Stomach (tissue), 9 donors: Measurements from ENCODE around the gene BID. TPM values are rescaled to one million over a fixed set of nuclear protein-coding genes. Genes with fewer than 3 reads are reported as not detected.

Experiments used
- DNase-seq, 2 donors: peaks; one replicate each; pipeline versions ENCODE4 v3.0.0 to v3.0.0-alpha.2; 2013 to 2019
- H3K27ac ChIP-seq, 5 donors: fragments of 200-600 bp in 4 of 5; sonication (generic) in 4 of 5; one replicate each; pipeline ENCODE4 v1.5.1; 2013 to 2019; ENCODE audit warnings: mild to moderate bottlenecking in 1 of 5, moderate library complexity in 1 of 5
- H3K27me3 ChIP-seq, 3 donors: fragments of 200-600 bp; sonication (generic); one replicate each; pipeline ENCODE4 v1.5.1; 2017 to 2019; ENCODE audit warnings: mixed run types in 1 of 3
- H3K36me3 ChIP-seq, 4 donors: fragments of 200-600 bp; sonication (generic); 1 replicate in 3 of 4; 2 replicates in 1 of 4; pipeline ENCODE4 v1.5.1; 2016 to 2019
- H3K4me1 ChIP-seq, 4 donors: fragments of 200-600 bp; sonication (generic); one replicate each; pipeline ENCODE4 v1.5.1; 2016 to 2019
- H3K4me3 ChIP-seq, 4 donors: fragments of 200-600 bp; sonication (generic) in 3 of 4; one replicate each; pipeline ENCODE4 v1.5.1; 2016 to 2019; ENCODE audit warnings: mild to moderate bottlenecking in 1 of 4
- H3K9me3 ChIP-seq, 4 donors: fragments of 200-600 bp; sonication (generic); one replicate each; pipeline ENCODE4 v1.5.1; 2016 to 2019
- EP300 ChIP-seq: sonication (generic); formaldehyde crosslinking; IDR thresholded peaks from one replicate; pipeline ENCODE4 v1.6.1; 2017; ENCODE audit warnings: antibody characterized with exemption
- POLR2A ChIP-seq, 4 donors: fragments of 450-650 bp; IDR thresholded peaks; one replicate each; pipeline ENCODE4 v1.6.1; 2016; ENCODE audit warnings: antibody characterized with exemption in 4 of 4, control low read depth in 2 of 4, mild to moderate bottlenecking in 1 of 4, moderate library complexity in 1 of 4
- POLR2AphosphoS5 ChIP-seq, 3 donors: sonication (generic); formaldehyde crosslinking; IDR thresholded peaks; one replicate each; pipeline ENCODE4 v1.6.1; 2016; ENCODE audit warnings: antibody characterized with exemption in 3 of 3
- WGBS, 5 donors: extraction: QIAGEN DNeasy Blood & Tissue Kit in 3 of 5; methylation state at CpG; one replicate each; pipeline versions ENCODE4 v1.1.5 to v1.1.7; 2013 to 2018; 5-methylcytosine and 5-hydroxymethylcytosine counted together
- intact Hi-C: fragments of 100-400 bp; cut with DNase I; formaldehyde crosslinking; loops from one replicate; pipeline ENCODE4 v1.15.1; 2023; ENCODE audit warnings: low total_unique reads
- polyA plus RNA-seq, 3 donors: library from polyadenylated mRNA; stranded (reverse); fragments of 200-250 nt; gene quantifications; one replicate each; pipeline ENCODE4 v1.2.3, GENCODE V29; 2013
- total RNA-seq, 5 donors: library from RNA; depleted of rRNA; stranded (reverse); fragments of >200 nt; gene quantifications; one replicate each; pipeline versions ENCODE4 v1.1.0 to v1.2.3, GENCODE V29; 2014 to 2016
- TF ChIP-seq, protein P1 (sequence below), 7 experiments: fragments of 450-650 bp in 4 of 7; fragments of 200-600 bp in 3 of 7; sonication (generic) in 3 of 7; IDR thresholded peaks; one replicate each; pipeline ENCODE4 v1.5.1; 2016 to 2019; ENCODE audit warnings: antibody characterized with exemption in 7 of 7, control low read depth in 2 of 7, mild to moderate bottlenecking in 1 of 7
- donor health status: healthy with polysubstance abuse.
- donor health status: Bipolar disorder and iron deficiency.
- donor health status: healthy.

BID gene
- total and polyA plus RNA-seq, 8 donors = 1.2 to 50.9 (median 19.7) TPM

DNA sequence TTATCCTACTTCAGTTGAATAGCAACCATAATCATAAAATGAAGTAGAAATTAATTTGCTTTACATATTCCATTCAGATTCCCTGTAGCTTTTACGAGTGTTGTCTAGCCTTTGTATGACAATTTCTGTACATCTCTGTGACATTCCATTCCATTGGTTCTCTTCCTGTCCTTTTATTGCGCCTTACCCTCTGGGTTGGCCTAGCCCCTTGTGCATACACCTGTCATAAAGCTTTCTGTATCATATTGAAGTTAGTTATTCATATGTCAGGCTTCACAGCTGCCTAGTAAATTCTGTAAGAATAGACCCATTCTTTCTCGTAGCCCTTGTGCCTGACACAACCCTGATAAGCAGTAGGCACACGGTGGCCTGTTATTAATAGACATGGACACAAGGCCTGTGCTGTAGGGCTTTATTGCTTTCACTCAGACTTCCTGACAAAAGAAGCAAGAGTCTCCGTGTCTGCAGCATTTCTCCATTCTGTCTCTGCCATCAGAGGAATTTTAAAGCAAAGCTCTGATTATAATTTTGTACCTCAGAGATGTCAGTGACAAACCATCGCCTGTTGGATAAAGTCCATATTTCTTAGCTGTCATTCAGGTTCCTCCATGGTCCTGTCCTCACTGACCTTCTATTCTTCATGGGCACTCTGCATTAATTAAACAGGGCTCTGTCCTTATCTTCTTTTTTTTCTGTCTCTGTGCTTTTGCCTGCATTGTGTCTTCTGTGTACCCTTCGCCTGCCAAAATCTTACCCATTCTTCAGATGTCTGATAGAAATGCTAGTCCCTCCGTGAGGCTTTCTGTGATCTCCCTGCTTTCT lies 49.4 kb downstream of the BID start:
- 39 to 51% (median 46%) methylated on average over 8 of the region's 8 CpGs for WGBS, 5 donors

DNA sequence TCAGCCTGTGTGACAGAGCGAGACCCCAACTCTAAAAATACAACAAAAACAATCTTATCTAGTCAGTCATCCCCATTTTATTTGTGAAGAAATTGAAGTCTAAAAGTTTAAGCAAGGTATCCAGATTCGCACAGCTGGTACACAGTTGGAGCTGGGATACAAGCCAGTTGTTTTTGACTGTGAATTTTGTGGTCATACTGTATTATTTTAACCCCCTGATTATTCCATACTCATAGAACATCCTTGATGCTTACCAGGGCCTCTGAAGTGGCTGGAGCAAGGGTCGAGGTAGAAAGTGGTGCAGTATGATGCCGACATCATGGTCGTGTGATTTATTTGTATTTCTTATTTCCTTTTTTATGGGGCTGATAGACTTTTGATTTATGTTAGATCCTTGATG lies 50.0 kb downstream of the BID start:
- H3K4me3 ChIP-seq = no peak overlapping the region
- TF ChIP-seq EP300 (no peak), POLR2A (IDR thresholded peaks at IDR 0.05) (no peak), POLR2AphosphoS5 (IDR thresholded peaks at IDR 0.05) (no peak)
- TF ChIP-seq, protein P1, sequence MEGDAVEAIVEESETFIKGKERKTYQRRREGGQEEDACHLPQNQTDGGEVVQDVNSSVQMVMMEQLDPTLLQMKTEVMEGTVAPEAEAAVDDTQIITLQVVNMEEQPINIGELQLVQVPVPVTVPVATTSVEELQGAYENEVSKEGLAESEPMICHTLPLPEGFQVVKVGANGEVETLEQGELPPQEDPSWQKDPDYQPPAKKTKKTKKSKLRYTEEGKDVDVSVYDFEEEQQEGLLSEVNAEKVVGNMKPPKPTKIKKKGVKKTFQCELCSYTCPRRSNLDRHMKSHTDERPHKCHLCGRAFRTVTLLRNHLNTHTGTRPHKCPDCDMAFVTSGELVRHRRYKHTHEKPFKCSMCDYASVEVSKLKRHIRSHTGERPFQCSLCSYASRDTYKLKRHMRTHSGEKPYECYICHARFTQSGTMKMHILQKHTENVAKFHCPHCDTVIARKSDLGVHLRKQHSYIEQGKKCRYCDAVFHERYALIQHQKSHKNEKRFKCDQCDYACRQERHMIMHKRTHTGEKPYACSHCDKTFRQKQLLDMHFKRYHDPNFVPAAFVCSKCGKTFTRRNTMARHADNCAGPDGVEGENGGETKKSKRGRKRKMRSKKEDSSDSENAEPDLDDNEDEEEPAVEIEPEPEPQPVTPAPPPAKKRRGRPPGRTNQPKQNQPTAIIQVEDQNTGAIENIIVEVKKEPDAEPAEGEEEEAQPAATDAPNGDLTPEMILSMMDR (IDR thresholded peaks at IDR 0.05) = no peak
- H3K9me3 ChIP-seq = no peaks in the 10 kb centered on the region
- H3K36me3 ChIP-seq = peaks cover 11 to 28% (median 27%) of the 10 kb centered on the region in 4 donors
- DNase-seq = no peak
- peak overlapping the region in 1 of 5 donors; percentile 62 for H3K27ac ChIP-seq
- no peaks in the 10 kb centered on the region for H3K27me3 ChIP-seq
- intact Hi-C loops = no loop called here
- 77 to 84% (median 81%) methylated on average over 5 of the region's 5 CpGs for WGBS, 5 donors
- peaks cover 0 to 28% (median 16%) of the 10 kb centered on the region in 4 donors for H3K4me1 ChIP-seq

More for the DNA sequence above, 49.4 kb downstream of the BID start:
- peaks cover 17 to 34% (median 34%) of the 10 kb centered on the region in 4 donors for H3K36me3 ChIP-seq
- intact Hi-C loops = no loop called here
- peak overlapping the region in 2 of 5 donors; percentile 7 to 62 for H3K27ac ChIP-seq
- no peaks in the 10 kb centered on the region for H3K9me3 ChIP-seq
- H3K27me3 ChIP-seq = no peaks in the 10 kb centered on the region
- H3K4me1 ChIP-seq = peaks cover 0 to 28% (median 16%) of the 10 kb centered on the region in 4 donors
- DNase-seq = peak in 1 of 2 donors; percentile 35
- no peak for TF ChIP-seq POLR2AphosphoS5 (IDR thresholded peaks at IDR 0.05)
- TF ChIP-seq, protein P1 (IDR thresholded peaks at IDR 0.05) = no peak
- no peak for TF ChIP-seq EP300
- TF ChIP-seq POLR2A (IDR thresholded peaks at IDR 0.05) = no peak
- no peak overlapping the region for H3K4me3 ChIP-seq

DNA sequence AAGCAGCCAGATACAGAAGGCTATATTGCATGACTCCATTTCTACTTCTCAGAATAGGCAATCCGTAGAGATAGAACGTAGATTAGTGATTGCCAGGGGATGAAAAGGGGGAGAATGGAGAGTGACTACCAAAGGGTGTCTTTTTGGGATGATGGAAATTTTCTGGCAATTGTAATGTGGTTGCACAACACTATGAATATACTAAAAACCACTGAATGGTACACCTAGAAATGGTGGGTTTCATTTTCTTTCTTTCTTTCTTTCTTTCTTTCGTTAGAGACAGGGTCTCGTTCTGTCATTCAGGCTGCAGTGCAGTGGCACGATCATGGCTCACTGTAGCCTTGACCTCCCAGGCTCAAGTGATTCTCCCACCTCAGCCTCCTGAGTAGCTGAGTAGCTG lies 54.4 kb downstream of the BID start:
- 90 to 97% (median 95%) methylated on average over 5 of the region's 5 CpGs for WGBS, 5 donors
- no peaks in the 10 kb centered on the region for H3K27me3 ChIP-seq
- no peak for DNase-seq
- no peak overlapping the region for H3K27ac ChIP-seq
- TF ChIP-seq POLR2AphosphoS5 (IDR thresholded peaks at IDR 0.05) = no peak
- TF ChIP-seq, protein P1 (IDR thresholded peaks at IDR 0.05) = no peak
- no peak for TF ChIP-seq POLR2A (IDR thresholded peaks at IDR 0.05)
- no peak for TF ChIP-seq EP300
- peaks cover 0 to 5% (median 4%) of the 10 kb centered on the region in 4 donors for H3K4me1 ChIP-seq
- no peak overlapping the region for H3K4me3 ChIP-seq
- H3K36me3 ChIP-seq = no peaks in the 10 kb centered on the region
- intact Hi-C loops = no loop called here
- H3K9me3 ChIP-seq = no peaks in the 10 kb centered on the region

DNA sequence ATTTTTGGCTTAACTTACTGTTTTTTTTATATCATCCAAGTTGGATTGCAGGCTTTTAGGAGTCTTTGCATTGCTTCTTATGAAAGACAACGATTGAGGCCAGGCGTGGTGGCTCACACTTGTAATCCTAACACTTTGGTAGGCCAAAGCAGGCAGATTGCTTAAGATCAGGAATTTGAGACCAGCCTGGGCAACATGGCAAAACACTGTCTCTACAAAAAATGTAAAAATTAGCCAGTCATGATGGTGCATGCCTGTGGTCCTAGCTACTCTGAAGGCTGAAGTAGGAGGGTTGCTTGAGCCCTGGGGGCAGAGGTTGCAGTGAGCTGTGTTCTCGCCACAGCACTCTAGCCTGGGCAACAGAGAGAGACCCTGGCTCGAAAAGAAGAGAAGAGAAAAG lies 56.6 kb downstream of the BID start:
- intact Hi-C loops = no loop called here
- H3K4me1 ChIP-seq = no peaks in the 10 kb centered on the region
- no peak for DNase-seq
- no peaks in the 10 kb centered on the region for H3K9me3 ChIP-seq
- 68 to 89% (median 84%) methylated on average over 4 of the region's 4 CpGs for WGBS, 5 donors
- no peaks in the 10 kb centered on the region for H3K36me3 ChIP-seq
- no peaks in the 10 kb centered on the region for H3K27me3 ChIP-seq
- TF ChIP-seq POLR2A (IDR thresholded peaks at IDR 0.05) = no peak
- H3K27ac ChIP-seq = no peak overlapping the region
- H3K4me3 ChIP-seq = no peak overlapping the region

DNA sequence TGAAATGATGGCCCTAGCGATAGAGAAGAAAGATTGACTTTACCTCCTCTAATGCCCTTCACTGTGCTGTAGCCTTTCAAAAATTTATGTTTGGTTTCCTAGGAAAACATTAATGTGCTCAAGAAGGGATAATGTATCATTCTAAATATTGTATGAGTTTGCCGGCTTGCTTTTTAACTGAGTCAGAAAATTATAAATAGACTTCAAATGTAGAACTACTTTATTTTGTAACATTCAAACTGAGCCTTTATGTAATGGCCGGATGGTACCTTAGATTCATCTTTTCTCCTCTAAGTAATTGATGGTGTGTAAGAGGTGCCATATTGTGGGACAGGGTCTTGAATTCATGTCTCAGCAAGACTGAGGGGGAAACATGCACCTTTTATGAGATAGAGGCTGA lies 57.7 kb downstream of the BID start:
- Histone ChIP-seq H3K27ac (no peak overlapping the region), H3K27me3 (no peaks in the 10 kb centered on the region), H3K4me1 (no peaks in the 10 kb centered on the region), H3K36me3 (peaks cover 0 to 3% (median 0%) of the 10 kb centered on the region in 4 donors), H3K9me3 (no peaks in the 10 kb centered on the region), H3K4me3 (no peak overlapping the region)
- TF ChIP-seq POLR2AphosphoS5 (IDR thresholded peaks at IDR 0.05) (no peak), POLR2A (IDR thresholded peaks at IDR 0.05) (no peak), EP300 (no peak)
- TF ChIP-seq, protein P1 (IDR thresholded peaks at IDR 0.05) = no peak
- intact Hi-C loops = no loop called here
- 81 to 97% (median 89%) methylated on average over 3 of the region's 3 CpGs for WGBS, 5 donors
- DNase-seq = no peak
